Activated naive CD8-positive, alpha-beta T cell (primary cell): ENCODE data around the gene RASGEF1C.

Experiments
- H3K27ac Mint-ChIP-seq: one replicate; pipeline ENCODE4 v1.8.0; 2021; ENCODE audit warnings: mixed read lengths
- H3K27me3 Mint-ChIP-seq: one replicate; pipeline ENCODE4 v1.8.0; 2021; ENCODE audit warnings: mixed read lengths
- H3K36me3 Mint-ChIP-seq: one replicate; pipeline ENCODE4 v1.8.0; 2021; ENCODE audit warnings: mixed read lengths
- H3K4me1 Mint-ChIP-seq: one replicate; pipeline ENCODE4 v1.8.0; 2021; ENCODE audit warnings: low read depth, mixed read lengths
- H3K4me3 Mint-ChIP-seq: one replicate; pipeline ENCODE4 v1.8.0; 2021; ENCODE audit warnings: mild to moderate bottlenecking, mixed read lengths
- H3K9me3 Mint-ChIP-seq: one replicate; pipeline ENCODE4 v1.8.0; 2021; ENCODE audit warnings: low read depth, mixed read lengths

Gene RASGEF1C

GRCh38 chr5:180178531-180179441 is 30.2 kb downstream of the RASGEF1C start:
- H3K4me3 Mint-ChIP-seq: no peak overlapping the region
- H3K9me3 Mint-ChIP-seq: no peaks in the 10 kb centered on the region
- no peaks in the 10 kb centered on the region for H3K36me3 Mint-ChIP-seq
- no peaks in the 10 kb centered on the region for H3K4me1 Mint-ChIP-seq
- H3K27ac Mint-ChIP-seq: no peak overlapping the region
- peaks cover 1% of the 10 kb centered on the region for H3K27me3 Mint-ChIP-seq

- Mint-ChIP-seq H3K27me3 (peaks cover under 1% of the 10 kb centered on the region), H3K27ac (no peak overlapping the region), H3K36me3 (no peaks in the 10 kb centered on the region), H3K4me3 (no peak overlapping the region), H3K9me3 (no peaks in the 10 kb centered on the region), H3K4me1 (no peaks in the 10 kb centered on the region)
Measured at GRCh38 chr5:180176191-180176590, 32.8 kb downstream of the RASGEF1C start.

- no peaks in the 10 kb centered on the region for H3K9me3 Mint-ChIP-seq
- H3K4me3 Mint-ChIP-seq: no peak overlapping the region
- no peak overlapping the region for H3K27ac Mint-ChIP-seq
- no peaks in the 10 kb centered on the region for H3K4me1 Mint-ChIP-seq
- no peaks in the 10 kb centered on the region for H3K27me3 Mint-ChIP-seq
- no peaks in the 10 kb centered on the region for H3K36me3 Mint-ChIP-seq
Measured at GRCh38 chr5:180175015-180175431, 34.0 kb downstream of the RASGEF1C start.

- Mint-ChIP-seq H3K27me3 (no peaks in the 10 kb centered on the region), H3K4me3 (no peak overlapping the region), H3K27ac (no peak overlapping the region), H3K36me3 (no peaks in the 10 kb centered on the region), H3K4me1 (no peaks in the 10 kb centered on the region), H3K9me3 (no peaks in the 10 kb centered on the region)
Measured at GRCh38 chr5:180174587-180174972, 34.4 kb downstream of the RASGEF1C start.

GRCh38 chr5:180173875-180174586 is 35.0 kb downstream of the RASGEF1C start:
- Mint-ChIP-seq H3K9me3 (no peaks in the 10 kb centered on the region), H3K27ac (no peak overlapping the region), H3K27me3 (no peaks in the 10 kb centered on the region), H3K4me3 (no peak overlapping the region), H3K36me3 (no peaks in the 10 kb centered on the region), H3K4me1 (no peaks in the 10 kb centered on the region)

- Mint-ChIP-seq H3K9me3 (no peaks in the 10 kb centered on the region), H3K4me3 (no peak overlapping the region), H3K27ac (no peak overlapping the region), H3K36me3 (no peaks in the 10 kb centered on the region), H3K4me1 (no peaks in the 10 kb centered on the region), H3K27me3 (no peaks in the 10 kb centered on the region)
Measured at GRCh38 chr5:180173198-180173544, 35.8 kb downstream of the RASGEF1C start.

GRCh38 chr5:180172447-180173197 is 36.4 kb downstream of the RASGEF1C start:
- no peaks in the 10 kb centered on the region for H3K9me3 Mint-ChIP-seq
- no peaks in the 10 kb centered on the region for H3K36me3 Mint-ChIP-seq
- H3K27me3 Mint-ChIP-seq: no peaks in the 10 kb centered on the region
- H3K4me1 Mint-ChIP-seq: no peaks in the 10 kb centered on the region
- no peak overlapping the region for H3K4me3 Mint-ChIP-seq
- H3K27ac Mint-ChIP-seq: no peak overlapping the region

GRCh38 chr5:180171568-180172094 is 37.4 kb downstream of the RASGEF1C start:
- no peak overlapping the region for H3K4me3 Mint-ChIP-seq
- H3K27ac Mint-ChIP-seq: no peak overlapping the region
- no peaks in the 10 kb centered on the region for H3K4me1 Mint-ChIP-seq
- peaks cover 2% of the 10 kb centered on the region for H3K27me3 Mint-ChIP-seq
- no peaks in the 10 kb centered on the region for H3K36me3 Mint-ChIP-seq
- H3K9me3 Mint-ChIP-seq: no peaks in the 10 kb centered on the region

GRCh38 chr5:180170810-180171567 is 38.0 kb downstream of the RASGEF1C start:
- H3K27ac Mint-ChIP-seq: no peak overlapping the region

GRCh38 chr5:180170106-180170809 is 38.8 kb downstream of the RASGEF1C start:
- Mint-ChIP-seq H3K4me3 (no peak overlapping the region), H3K9me3 (no peaks in the 10 kb centered on the region), H3K4me1 (no peaks in the 10 kb centered on the region)

More at GRCh38 chr5:180170810-180171567, 38.0 kb downstream of the RASGEF1C start:
- Mint-ChIP-seq H3K9me3 (no peaks in the 10 kb centered on the region), H3K4me1 (no peaks in the 10 kb centered on the region), H3K4me3 (no peak overlapping the region), H3K27me3 (peaks cover 2% of the 10 kb centered on the region), H3K36me3 (no peaks in the 10 kb centered on the region)

GRCh38 chr5:180169248-180170105 is 39.5 kb downstream of the RASGEF1C start:
- Mint-ChIP-seq H3K9me3 (no peaks in the 10 kb centered on the region), H3K27ac (no peak overlapping the region), H3K4me3 (no peak overlapping the region), H3K36me3 (no peaks in the 10 kb centered on the region), H3K4me1 (no peaks in the 10 kb centered on the region), H3K27me3 (peaks cover 4% of the 10 kb centered on the region)

More at GRCh38 chr5:180170106-180170809, 38.8 kb downstream of the RASGEF1C start:
- Mint-ChIP-seq H3K27me3 (peaks cover 2% of the 10 kb centered on the region), H3K36me3 (no peaks in the 10 kb centered on the region), H3K27ac (no peak overlapping the region)

GRCh38 chr5:180168758-180169157 is 40.3 kb downstream of the RASGEF1C start:
- Mint-ChIP-seq H3K4me3 (no peak overlapping the region), H3K36me3 (no peaks in the 10 kb centered on the region), H3K27ac (no peak overlapping the region), H3K27me3 (peaks cover 8% of the 10 kb centered on the region), H3K9me3 (peaks cover 6% of the 10 kb centered on the region), H3K4me1 (no peaks in the 10 kb centered on the region)

- Mint-ChIP-seq H3K9me3 (peaks cover 10% of the 10 kb centered on the region), H3K36me3 (no peaks in the 10 kb centered on the region), H3K4me3 (no peak overlapping the region), H3K4me1 (no peaks in the 10 kb centered on the region), H3K27me3 (peaks cover 8% of the 10 kb centered on the region), H3K27ac (no peak overlapping the region)
Measured at GRCh38 chr5:180166176-180166575, 42.8 kb downstream of the RASGEF1C start.
